Hematopoietic multipotent progenitor cell treated with erythropoietin and hydrocortisone succinate and interleukin-3 and kit ligand, for 17 days (in vitro differentiated cells): ENCODE measurements around the gene RAB31.

Experiments used
- DNase-seq: peaks from one replicate; pipeline ENCODE4 v3.0.0-alpha.2; 2015; ENCODE audit warnings: low spot score

The RAB31 gene

DNA sequence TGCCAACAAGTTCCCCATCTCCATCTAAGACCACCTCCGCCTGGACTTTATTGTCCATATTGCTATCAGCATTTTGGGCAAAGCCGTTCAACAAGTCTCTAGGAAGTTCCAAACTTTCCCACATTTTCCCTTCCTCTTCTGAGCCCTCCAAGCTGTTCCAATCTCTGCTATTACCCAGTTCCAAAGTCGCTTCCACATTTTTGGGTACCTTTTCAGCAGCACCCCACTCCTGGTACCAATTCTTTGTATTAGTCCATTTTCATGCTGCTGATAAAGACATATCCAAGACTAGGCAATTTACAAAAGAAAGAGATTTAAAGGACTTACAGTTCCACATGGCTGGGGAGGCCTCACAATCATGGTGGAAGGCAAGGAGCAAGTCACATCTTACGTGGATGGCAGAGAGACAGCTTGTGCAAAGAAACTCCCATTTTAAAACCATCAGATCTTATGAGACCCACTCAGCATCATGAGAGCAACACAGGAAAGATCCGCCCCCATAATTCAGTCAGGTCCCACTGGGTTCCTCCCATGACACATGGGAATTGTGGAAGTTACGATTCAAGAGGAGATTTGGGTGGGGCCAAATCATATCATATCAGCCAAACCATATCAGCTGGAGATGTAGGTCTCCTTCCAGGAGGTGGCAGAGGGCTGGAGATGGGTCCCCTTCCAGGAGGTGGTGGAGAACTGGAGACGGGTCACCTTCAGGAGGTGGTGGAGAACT lies 157.8 kb downstream of the RAB31 start:
- no peak for DNase-seq

DNA sequence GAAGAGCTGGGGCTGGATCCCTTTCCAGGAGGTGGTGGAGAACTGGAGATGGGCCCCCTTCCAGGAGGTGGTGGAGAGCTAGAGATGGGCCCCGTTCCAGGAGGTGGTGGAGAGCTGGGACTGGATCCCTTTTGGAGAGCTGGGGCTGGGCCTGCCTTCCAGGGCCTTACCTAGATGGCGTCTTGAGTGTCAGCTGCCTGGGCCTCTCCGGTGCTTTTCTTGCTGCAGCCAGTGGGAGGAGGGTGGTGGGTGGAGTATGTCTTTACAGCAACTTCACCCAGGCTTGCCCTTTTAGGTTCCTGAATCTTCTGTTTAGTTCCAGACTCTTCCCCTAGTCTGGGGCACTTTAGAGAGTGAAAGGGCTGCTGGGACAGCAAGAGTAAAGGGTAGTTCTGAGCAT lies 158.5 kb downstream of the RAB31 start:
- no peak for DNase-seq

DNA sequence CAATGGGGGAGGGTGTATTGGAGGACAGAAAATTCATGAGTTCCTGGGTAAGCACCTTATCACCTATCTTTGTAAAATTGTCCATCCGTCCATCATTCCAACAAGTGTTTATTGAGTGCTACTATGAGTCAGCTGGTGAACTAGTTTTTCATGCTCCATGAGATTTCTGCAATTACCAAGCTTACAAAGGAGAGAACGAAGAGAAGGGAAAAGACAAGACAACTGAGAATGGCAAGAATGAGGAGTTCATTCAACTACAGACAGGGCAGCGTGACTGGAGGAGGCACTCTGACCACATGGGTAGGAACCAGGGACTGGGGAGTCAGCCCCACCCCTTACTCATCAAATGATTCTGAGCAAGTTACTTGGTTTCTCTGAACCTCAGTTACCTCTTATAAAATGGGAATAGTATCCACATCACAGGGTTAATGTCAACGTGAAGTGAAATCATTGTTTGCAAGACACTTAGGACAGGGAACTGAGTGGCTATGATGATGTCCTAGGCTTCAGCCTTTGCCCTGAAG lies 159.0 kb downstream of the RAB31 start:
- no peak for DNase-seq

DNA sequence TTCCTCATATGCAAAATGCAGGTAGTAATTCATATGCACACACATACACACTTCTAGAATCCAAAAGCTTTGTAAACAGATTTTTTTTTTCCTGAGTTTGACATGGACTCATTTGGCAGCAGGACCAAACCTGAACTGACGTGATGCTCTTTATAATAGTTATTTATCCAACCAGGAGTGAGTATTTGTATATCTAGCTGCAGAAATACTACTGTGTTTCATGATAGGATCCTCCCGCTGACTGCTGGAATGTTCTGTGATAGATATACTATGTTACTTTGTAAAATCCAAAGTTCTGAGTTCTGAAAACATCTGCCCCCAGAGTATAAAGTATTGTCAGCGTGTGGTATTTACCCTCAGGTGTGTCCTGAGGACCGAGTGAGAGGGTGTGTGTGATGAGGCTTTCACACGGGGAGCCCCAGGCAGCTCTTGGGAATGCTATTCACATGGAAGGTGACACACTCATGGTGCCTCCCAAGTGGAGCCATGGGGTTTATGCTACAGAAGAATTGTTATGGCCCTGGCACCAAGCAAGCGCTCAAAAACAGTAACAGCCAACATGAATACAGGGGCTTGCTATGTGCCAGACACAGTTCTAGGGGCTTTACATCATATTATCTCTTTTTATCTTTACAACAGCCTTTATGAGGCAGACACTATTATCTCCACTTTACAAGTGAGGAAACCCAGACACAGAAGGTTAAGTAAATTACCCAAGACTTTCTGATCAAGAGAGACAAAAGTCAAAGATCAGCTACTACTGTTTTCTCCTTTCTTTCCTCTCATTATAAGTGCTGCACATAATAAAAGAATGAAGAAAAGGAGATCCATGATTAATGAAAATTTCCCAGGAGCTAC lies 161.0 kb downstream of the RAB31 start:
- no peak for DNase-seq

DNA sequence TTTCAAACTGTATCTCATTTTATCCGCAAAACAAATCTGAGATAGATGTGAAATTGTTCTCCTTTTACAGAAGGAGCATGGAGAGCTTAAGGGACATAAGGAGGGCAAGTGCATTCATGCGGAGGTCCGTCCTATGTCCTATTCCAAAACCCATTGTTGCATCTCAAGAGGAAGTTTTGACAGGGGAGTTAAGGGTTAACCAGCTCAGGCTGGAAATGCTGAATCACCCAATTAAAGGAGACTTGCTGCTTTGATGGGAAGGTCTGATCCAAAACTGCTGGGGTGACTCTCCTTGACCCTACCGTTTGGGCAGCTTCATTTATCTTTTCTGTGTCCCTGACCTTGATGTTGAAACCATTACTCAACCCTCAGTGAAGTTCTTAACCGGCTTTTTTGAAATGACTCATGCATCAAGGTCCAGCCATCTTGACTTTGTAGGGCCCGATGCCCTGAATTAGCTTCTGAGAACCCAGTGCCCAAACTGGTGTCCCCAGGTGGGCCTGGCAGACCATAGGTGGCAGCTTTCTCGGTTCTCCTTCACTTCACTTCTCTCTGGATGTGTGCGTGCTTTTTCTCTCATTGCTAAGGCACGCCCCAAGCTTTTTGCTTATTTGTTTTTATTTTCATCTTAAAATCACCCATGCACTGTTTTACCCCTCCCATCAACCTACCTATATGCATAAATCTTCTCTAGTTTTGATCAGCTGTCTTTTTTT lies 161.8 kb downstream of the RAB31 start:
- peak; percentile 64 for DNase-seq

DNA sequence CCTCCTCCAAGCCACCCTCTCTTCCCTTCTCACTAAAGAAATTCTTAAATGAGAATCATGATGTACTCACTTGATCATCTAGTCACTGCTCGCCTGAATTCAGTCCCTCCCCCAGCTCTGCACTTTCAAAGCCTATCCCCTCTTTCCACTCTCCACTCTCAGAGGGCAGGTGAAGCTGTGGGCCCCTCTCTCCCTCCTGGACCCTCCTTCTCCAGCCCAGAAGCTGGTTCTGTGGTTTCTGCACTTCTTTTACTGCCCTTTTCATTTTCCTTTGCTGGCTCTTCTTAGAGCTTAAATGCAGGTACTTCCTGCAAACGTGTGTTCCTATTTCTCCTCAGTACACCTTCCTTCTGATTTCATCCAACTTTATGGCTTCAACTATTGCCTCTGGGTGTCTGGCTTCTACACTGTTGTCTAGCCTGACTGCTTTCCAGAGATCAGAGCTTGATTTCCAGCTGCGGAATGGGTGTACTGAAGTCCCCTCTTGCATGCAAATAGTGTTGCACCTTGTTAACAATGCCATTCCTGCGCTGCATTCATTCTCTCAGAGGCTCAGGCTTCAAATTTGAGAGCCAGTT lies 162.4 kb downstream of the RAB31 start:
- no peak for DNase-seq

DNA sequence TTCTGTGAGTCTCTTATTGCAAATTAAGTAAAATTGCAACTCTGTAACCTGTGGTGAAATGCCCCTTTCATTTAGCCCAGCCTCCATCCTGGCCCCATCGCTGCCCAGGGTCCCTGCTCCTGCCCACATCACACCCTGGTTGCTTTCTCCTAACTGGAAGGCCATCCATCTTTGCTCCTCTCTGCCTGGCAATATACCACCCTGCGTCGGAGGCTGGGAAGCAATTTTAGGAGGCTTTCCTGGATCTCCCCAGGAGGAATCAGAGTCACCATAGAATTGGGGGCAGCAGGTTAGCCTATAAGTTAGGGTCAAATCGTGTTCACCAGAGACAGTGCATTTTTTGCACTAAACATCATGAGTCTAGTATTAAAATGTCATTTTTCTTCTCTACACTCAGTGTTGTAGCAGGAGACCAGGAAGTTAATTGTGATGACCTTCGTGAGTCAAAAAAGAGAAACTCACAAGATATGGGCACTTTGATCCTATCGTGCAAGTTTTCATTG lies 163.2 kb downstream of the RAB31 start:
- DNase-seq, result no peak

DNA sequence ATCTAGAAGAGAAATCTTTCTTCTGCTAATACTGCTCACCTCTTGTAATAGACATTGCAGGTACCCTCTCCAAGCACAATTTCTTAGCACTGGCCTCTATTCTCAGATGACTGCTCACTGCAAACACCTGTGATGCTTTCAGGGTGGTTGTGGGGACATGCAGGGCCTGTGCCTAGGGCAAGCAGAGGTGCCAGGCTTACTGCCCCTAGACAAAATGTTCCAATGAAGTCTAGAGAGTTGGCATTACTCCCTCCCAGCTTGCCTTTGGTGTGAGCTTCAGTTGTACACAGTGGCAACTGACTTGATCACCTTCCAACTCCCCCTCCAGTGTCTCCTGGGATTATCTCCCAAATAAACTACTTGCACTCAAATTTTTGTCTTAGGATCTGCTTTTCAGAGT lies 164.7 kb downstream of the RAB31 start:
- DNase-seq, result no peak

DNA sequence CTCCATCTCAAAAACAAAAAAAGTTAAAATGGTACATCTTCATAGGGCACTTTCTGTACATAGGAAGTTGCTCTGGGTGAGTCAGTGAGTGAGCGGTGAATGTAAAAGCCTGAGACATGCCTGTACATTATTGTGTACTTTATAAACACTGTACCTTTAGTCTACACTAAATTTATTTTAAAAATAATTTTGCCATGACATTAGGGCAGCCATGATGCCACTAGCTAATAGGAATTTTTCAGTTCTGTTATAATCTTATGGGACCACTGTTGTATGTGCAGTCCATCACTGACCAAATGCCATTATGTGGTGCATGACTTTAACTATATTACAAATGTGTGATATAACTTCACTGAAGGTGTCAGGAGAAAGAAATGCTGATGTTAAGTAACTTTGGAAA lies 166.6 kb downstream of the RAB31 start:
- no peak for DNase-seq

DNA sequence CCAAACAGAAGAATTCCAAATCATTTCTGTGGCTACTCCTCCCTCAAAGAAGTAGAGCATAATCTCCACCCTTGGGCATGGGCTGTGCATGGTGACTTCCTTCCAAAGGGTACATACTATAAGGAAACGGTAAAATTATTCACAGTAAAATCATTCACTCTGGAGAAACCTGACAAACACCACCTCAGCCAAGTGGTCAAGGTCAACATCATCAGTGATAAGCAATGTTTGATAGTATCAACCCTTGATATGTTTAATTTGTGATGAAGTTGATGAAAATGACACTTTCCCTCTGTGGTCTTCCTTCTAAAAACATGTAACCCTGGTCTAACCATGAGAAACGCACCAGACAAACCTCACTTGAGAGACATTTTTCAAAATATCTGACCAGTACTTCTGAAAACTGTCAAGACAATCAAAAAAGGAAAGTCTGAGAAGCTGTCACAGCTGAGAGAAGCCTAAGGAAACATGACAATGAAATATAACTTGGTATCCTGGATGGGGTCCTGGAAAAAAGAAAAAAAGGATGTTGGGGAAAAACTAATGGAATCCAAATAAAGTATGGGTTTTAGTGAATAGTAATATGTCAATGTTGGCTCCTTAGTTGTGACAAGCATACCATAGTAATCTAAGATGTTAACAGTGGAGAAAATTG lies 168.2 kb downstream of the RAB31 start:
- no peak for DNase-seq

DNA sequence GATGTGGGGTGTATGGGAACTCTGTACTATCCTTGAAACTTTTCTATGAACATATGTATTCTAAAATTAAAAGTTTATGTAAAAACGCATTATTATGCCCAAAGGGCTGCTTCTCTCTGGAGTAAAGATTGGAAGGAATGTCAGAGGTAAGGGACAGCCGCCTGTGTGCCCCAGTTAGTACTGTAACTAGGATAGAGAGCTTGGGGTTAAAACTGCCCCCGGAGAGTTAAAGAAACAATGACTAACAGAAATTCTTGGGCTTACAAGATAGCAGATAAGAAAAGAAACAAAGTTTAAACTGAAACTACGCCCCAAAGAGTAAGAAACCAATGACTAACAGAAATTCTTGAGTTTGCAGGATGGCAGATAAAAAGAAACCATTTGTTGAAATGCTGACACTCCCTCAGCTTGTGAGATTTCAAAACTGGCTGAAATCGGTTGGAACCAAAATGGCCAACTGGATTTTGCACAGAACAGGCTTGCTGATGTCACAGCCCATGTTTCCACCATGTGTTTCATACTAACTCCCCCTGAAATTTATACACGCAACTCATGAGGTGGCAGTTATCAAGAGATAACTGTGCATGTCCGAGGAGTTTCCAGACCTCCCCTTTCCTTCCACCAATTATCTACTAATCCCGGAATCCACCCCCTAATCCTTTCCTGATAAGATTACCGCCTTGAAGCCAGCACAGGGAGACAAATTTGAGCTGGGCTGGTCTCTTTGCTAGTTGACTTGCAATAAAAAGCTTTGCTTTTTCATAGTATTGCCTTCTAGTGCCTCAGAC lies 169.0 kb downstream of the RAB31 start:
- peak; percentile 70 for DNase-seq

DNA sequence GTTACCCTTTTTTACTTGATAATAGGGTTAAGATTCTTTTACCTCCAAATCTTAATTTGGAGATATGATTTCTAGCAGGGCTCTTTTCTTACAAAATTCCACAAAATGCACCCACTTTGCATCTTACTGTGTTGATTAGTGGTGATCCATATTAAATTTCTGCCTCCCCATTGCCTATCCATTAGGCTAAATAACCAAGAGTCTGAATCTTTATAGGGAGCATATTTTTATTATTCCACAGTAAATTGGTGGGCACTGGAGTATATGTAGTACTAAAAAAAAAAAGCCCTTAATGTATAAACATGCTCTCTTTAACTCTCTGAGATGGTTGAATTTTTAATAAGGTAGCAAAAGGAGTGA lies 169.5 kb downstream of the RAB31 start:
- no peak for DNase-seq

DNA sequence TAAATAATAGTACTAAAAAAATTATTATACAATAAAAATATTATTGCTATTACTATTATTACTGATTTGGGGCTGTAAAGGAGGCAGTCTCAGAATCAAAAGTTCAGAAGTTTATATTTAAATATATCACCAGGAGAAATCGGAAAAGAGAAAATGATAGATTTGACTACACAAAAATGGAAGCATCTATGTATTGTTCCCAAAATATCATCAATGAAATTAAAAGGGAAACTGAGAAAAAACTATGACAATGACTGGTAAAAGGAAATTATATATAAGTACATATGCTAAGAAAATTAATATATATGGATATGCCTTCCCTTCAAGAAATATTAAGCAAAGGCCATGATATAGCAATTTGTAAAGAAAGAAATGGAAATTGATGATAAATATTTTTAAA lies 170.0 kb downstream of the RAB31 start:
- DNase-seq, result no peak

DNA sequence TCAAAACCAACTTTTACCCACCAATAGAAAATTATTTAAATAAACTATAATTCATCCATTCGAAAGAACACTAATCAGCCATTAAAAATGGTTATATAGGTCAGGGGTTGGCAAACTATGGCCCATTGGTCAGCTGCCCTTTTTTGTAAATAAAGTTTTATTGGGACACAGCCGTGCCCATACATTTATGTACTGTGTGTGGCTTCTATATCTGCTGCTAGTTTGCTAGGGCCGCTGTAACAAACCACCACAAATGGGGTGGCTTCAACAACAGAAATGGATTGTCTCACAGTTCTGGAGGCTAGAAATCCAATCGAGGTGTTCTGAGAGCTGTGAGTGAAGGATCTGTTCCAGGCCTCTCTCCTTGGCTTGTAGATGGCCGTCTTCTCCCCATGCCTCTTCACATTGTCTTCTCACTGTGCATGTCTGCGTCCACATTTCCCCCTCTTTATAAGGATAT lies 170.7 kb downstream of the RAB31 start:
- DNase-seq, result no peak

DNA sequence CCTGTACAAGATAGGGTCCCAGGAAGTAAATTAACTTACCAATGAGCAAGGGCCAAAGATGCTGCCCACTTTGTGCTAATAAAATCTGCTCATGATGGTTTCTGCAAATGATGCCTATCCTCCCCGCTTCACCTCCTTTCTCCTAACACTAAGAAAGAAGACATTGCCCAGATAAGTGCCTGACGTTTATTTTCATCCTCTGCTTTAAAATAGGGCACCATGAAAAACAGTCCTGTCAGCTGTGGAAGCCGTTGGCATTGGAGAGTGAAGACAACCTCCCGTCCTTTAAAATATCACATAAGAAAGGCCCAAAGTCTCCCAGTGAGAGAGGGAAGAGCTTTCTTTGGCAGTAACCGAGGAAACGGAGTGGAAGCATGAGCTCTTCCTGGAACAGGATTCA lies 176.0 kb downstream of the RAB31 start:
- no peak for DNase-seq

DNA sequence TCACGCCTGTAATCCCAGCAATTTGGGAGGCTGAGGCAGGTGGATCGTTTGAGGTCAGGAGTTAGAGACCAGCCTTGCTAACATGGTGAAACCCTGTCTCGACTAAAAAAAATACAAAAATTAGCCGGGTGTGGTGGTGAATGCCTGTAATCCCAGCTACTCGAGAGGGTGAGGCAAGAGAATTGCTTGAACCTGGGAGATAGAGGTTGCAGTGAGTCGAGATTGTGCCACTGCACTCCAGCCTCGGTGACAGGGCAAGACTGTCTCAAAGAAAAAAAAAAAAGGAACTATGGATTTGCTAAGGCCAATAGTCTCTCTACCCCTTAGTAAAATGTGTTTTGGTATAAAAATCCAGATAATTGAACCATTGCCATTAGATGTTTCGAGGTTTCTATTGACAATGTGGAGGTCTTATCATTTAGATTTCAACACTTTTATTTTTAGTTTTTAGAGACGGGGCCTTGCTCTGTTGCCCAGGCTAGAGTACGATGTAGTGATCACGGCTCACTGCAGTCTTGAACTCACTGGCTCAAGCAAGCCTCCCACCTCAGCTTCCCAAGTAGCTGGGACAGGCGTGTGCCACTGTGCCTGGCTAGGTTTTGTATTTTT lies 176.5 kb downstream of the RAB31 start:
- DNase-seq, result no peak

DNA sequence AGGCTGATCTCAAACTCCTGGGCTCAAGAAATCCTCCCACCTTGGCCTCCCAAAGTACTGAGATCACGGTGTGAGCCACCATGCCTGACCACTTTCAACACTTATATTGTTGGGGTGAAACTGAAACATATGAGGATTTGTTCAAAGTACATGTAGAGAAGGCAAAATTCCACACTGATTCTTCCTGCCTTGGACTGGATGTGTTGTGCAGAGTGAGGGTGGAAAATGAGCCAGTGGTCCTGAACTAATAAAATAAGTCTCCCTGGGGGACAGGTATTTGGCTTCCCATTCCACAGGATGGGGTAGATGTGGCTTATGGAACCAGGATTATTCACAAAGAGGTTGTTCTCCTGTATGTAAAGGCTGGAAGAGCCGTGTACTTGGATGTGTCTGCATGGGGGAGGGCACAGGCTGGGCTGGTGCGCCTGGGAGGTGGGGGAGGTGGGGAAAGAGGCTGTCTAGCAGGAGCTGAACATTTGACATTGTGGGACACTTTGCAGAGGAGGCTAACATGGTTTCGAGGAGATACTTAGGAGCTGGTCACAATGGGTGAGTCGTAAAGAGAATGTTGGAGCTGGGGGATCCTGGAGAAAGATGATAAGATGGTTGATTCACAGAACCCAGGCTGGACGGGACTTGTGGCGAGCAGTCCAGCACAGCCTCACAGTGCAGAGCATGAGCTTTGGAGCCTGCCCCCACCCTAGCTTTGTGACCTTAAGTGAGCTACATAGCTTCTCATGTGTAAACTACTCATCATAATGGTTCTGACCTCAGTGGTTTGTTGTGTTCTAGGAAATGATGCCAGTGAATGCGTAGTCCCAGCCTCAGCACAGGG lies 177.3 kb downstream of the RAB31 start, which contains the start of gene TXNDC2:
TSS of gene TXNDC2 (plus strand) at position 804 of the 835 bp plus-strand sequence. CDS start 708 bp downstream, outside the sequence.
- no peak for DNase-seq

DNA sequence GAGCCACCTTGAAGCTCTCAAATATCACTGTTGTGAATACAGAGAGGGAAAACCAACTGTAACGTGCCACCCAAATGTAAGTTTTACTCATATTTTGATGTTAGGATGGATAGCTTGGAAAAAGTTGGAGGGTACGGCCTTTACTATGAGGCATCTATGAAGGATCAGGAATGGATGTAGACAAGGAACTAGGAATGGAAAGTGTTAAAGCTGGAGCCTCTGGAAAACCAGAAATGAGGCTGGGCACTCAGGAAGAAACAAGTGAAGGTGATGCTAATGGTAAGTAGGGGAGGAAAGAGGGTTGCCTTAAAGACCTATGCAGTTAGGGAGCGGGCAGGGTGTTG lies 177.9 kb downstream of the RAB31 start:
- DNase-seq, result no peak

DNA sequence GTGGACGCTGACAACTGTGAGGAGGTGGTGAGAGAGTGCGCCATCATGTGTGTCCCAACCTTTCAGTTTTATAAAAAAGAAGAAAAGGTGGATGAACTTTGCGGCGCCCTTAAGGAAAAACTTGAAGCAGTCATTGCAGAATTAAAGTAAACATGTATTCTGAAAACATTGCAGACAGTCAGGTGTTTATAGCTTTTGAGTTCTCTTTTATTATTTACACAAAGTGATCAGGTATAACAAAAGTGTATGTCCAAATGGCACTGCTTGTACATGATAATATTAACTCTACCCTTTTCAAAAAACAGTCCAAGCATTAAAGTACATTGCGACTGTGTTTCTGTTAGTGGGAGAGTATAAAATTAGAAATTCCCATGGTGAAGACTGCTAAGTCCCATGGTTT lies 179.9 kb downstream of the RAB31 start:
- no peak for DNase-seq
